GM21367 (cell line): ENCODE results near the gene RFTN1.

Experiments
- ATAC-seq: cut with Tn5 transposase; IDR thresholded peaks from one replicate; pipeline ENCODE4 v1.9.1; 2021; ENCODE audit not compliant: unreplicated experiment

RFTN1 gene

DNA sequence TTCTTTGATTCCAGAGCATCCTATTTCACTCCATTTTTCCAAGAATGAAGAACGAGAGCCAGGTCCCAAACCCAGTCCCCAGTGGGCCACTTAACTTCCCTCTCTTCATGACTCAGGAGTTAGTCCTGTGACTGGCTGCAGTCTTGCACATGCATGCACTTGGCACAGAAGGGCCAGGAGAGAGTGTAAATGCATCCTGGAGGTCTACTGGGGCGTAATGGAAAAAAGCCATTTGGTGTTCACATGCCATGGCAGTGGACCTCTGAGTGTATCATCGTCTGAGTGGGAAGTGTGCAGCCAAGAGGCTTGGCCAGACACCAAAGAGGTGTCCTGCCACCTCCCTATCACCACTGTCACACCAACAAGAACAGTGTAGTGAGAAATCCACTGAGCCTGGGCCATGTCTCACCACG, 15.1 kb upstream of the RFTN1 start:
- no peak for ATAC-seq

DNA sequence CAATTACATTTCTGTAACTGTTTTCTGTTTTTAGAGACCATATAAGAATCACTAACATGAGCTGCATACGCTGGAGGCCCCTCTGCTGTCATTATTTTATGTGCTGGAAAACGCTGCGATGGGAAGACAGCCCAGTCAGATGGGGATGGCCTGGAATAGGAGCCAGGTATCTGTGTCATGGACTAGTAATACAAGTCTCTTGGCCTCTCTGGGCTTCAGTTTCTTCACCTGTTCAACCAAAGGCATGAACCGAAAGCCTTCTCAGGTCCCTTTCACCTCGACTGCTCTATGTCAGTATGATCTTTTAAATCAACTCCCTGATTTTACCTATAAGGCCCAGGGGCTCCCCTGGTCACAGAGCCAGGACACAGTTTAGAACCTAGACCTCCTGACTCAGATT, 14.6 kb upstream of the RFTN1 start:
- no peak for ATAC-seq

GRCh38 chr3:16524196-16524595, 10.7 kb upstream of the RFTN1 start:
- ATAC-seq: no peak

- ATAC-seq: no peak
Observed at GRCh38 chr3:16523778-16524177, 10.3 kb upstream of the RFTN1 start.

DNA sequence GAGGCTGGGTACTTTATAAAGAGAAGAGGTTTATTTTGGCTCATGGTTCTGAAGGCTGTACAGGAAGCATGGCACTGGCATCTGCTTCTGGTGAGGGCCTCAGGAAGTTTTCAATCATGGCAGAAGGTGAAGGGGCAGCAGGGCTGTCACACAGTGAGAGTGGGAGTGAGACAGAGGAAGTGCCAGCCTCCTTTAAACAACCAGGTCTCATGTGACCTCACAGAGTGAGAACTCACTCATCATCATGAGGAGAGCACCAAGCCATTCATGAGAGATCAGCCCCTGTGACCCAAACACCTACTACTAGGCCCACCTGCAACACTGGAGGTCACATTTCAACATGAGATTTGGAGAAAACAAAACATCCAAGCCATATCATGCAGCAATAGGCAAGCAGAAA, 9.3 kb upstream of the RFTN1 start:
- no peak for ATAC-seq

- ATAC-seq: peak; percentile 33
Observed at GRCh38 chr3:16520970-16521881, 7.7 kb upstream of the RFTN1 start.

DNA sequence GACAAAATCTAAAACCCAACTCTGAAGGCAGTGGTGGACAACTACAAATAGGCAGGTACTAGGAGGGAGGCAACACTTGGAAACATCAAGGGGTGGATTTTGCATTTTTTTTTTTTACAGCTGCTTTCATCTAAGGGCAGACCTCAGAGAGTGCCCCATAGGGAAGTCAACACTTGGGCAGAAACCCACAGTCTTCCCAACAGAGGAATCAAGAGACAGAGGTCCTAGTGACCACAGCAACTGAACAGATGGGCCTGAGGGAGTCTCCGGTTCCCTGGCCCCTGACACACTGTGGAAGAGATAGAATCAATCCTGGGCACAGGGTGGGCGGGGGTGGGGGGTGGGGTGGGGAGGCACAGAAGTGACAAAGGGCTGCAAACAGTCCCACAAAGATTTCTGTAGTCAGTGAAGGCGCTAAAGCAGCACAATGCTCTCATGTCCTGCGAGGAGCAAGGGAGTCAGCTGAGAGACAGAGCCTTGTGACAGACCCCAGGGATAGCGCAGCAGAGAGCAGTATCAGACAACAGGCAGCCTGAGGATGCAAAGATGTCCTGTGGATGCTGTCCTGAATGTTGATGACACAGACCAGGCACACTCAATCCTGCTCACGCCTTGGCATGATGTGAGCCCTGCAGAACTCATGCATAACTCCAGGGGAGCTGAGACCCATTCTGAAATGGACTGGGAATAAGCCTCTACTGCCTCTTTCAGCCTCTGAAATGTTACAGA, 6.9 kb upstream of the RFTN1 start:
- ATAC-seq: no peak

DNA sequence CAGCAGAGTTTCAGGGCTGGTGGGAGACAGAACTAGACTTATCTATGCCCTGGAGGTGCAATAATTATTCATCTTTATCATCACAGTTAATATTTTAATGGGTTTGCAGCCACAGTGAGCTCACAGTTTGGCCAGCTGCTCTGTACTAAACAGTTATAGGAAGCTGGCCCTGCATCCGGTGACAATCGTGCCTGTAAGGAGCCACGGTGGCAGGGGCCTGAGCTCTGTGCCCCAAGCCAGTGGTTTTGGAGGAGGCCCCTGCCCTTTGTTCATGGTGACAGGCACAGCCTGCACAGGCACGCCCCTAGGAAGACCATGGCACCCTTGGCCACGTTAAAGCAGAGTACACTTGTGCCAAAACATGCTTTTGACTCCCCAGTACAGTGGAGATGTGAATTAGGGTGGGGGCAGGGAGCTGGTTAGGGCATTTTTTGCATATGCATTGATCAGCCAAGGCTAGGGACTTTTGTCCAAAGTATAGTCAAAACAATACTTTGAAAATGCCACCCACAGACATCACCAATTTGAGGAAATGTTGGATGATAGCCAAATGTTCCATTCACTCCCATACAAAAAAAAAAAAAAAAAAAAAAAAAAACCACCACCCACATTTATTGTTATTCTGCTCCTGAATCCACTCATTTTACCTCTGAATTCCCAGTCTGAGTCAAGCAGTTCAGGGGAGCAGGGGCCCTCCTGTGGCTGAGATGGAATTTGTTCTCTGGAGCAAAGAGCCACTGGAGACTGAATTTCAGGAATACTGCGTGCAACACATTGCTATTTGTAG, 3.4 kb upstream of the RFTN1 start:
- no peak for ATAC-seq

- no peak for ATAC-seq
Observed at GRCh38 chr3:16515885-16516420, 2.5 kb upstream of the RFTN1 start.

GRCh38 chr3:16514755-16515353, 1.4 kb upstream of the RFTN1 start:
- no peak for ATAC-seq

GRCh38 chr3:16514021-16514700, 662 bp upstream of the RFTN1 start:
- ATAC-seq: no peak

DNA sequence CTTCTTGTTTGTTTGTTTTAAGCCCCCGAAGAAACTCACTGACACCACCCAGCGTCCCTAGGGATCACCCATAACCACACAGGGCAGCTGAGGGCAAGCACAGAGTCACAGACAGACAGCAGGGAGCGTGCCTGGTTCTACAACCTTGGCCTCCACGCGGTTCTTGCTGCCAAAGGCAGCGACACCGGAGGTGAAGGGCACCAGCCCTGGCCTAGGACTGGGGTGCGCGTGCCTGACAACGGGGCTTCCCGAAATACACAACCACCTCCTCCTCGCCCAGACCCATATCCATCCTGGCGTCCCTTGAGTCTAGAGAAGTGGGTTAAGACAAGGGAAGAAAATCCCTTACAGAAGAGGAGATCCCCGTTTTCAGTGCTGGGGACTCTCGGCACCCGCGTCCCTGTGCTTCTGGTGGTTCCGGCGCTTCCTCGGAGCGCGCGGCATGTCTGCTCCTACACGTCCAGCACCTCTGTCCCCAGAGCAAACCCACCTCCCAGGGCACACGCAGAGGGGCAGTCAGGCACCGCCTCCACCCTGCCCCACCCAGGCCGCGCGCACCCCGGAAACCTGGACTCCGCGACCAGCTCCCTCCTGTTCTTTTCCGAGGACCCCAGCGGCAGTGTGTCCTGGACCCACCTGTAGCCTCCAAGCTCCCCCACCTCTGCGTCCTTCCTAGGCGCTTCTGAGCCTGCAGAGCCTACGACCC, 911 bp downstream of the RFTN1 start:
- ATAC-seq: peak; percentile 9

DNA sequence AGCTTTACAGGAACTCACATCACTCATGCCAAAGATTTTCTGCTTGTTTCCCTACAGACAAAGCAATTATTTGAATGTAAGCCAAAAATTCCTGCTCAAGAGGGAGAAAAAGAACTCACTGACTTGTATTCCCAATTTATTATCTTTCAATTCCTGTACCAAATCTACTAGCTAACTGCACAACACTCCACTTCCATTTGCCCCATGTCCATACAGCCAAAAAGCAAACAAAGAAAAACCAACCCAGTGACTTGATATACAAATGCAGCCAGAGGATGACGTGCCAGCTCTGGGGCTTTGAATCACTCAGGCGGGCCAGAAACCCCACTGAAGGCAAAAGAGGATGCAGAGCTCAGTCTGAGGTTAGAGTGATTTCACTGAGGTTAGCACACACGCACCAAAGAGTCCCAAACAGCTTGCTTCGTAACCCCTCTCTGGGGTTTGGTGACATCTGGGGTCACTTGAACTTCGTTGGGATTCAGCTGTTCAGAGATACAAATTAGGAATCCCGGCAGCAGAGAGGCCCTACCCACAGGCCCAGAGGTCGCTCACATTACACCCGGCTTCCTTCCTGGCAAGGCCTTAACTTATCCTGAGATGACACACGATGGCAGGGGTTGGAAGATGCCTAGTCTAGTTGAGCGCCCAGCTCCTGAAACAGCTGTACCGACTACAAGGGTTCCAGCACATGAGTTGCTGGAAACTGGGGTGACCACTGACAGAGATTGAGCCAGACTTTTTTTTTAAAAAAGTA, 1.6 kb downstream of the RFTN1 start:
- ATAC-seq: peak; percentile 58

- ATAC-seq: no peak
Observed at GRCh38 chr3:16510620-16511319, 2.7 kb downstream of the RFTN1 start.

- no peak for ATAC-seq
Observed at GRCh38 chr3:16509721-16510619, 3.5 kb downstream of the RFTN1 start.

DNA sequence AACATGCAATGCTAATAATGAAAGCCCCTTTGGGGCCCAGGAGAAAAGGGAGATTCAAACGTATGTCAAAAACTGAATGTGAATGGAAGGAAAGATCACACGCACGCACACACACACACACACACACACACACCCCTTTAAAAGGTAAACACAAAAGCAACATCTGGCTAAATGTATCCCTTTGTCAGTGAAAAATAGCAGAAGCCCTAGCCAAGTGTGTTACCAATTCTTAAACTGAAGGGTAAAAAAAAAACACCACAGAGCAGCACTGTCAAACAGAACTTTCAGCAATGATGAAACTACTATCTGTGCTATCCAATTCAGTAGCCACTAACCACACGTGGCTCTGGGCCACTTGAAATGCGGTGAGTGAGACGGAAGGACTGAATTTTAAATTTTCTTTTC, 4.9 kb downstream of the RFTN1 start:
- ATAC-seq: no peak

DNA sequence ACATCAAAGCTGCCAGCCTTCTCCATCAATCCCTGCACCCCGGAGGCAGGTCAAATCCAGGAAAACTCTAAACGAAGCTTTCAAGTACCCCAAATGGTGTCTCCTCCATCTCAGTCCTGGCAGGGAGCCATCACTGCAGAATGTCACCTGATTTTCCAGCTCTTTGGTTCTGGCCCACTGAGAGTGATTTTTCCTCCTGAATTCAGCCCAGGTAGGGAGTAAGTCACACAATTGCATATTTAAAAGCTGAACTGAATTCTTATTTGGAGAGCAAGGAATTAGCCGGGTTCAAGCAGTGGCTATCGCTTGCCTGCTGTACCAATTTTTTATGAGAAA, 5.3 kb downstream of the RFTN1 start:
- ATAC-seq: no peak
